Naive B cell (primary cell): ENCODE results near the gene HNRNPH1. TPM values are rescaled to one million over a fixed set of nuclear protein-coding genes. Genes with fewer than 3 reads are reported as not detected.
"Not testable (repeated sequence)": the region's sequence is repeated elsewhere in the genome, so short reads cannot be mapped to it uniquely, and the experiment has no call there.

Source experiments
- ATAC-seq, 2 donors: fragments of 150-1000 bp; cut with Tn5 transposase; 2 replicates each; pipeline ENCODE4 v1.10.0; 2021; ENCODE audit warnings: low read depth in 2 of 2, mild to moderate bottlenecking in 2 of 2, moderate library complexity in 2 of 2
- DNase-seq: peaks from one replicate; pipeline ENCODE4 v3.0.0; 2022
- H3K27ac Mint-ChIP-seq, 6 donors: one replicate each; pipeline ENCODE4 v1.8.0; 2020 to 2022; ENCODE audit warnings: mild to moderate bottlenecking in 6 of 6, mixed read lengths in 6 of 6, moderate library complexity in 5 of 6, inconsistent platforms in 2 of 6
- H3K27me3 Mint-ChIP-seq, 3 donors: one replicate each; pipeline ENCODE4 v1.8.0; 2021 to 2022; ENCODE audit warnings: mixed read lengths in 3 of 3, mild to moderate bottlenecking in 1 of 3
- H3K36me3 Mint-ChIP-seq, 2 donors: one replicate each; pipeline ENCODE4 v1.8.0; 2020 to 2022; ENCODE audit warnings: mixed read lengths in 2 of 2, inconsistent platforms in 1 of 2, mild to moderate bottlenecking in 1 of 2
- H3K4me1 Mint-ChIP-seq, 3 donors: one replicate each; pipeline ENCODE4 v1.8.0; 2020 to 2022; ENCODE audit warnings: mixed read lengths in 3 of 3, inconsistent platforms in 1 of 3, mild to moderate bottlenecking in 1 of 3, moderate library complexity in 1 of 3
- H3K4me3 Mint-ChIP-seq, 8 donors: one replicate each; pipeline ENCODE4 v1.8.0; 2020 to 2022; ENCODE audit warnings: mild to moderate bottlenecking in 8 of 8, mixed read lengths in 8 of 8, moderate library complexity in 8 of 8, inconsistent platforms in 2 of 8
- H3K9me3 Mint-ChIP-seq, 7 donors: one replicate each; pipeline ENCODE4 v1.8.0; 2020 to 2022; ENCODE audit warnings: mixed read lengths in 7 of 7, mild to moderate bottlenecking in 5 of 7, inconsistent platforms in 2 of 7, moderate library complexity in 1 of 7
- polyA plus RNA-seq, 6 donors: library from polyadenylated mRNA; unstranded; fragments of 300-500 nt; fragmentation: Illumina TruSeq; gene quantifications; one replicate each; pipeline ENCODE4 v1.2.3, GENCODE V29; 2021; ENCODE audit warnings: low read depth in 6 of 6

Gene HNRNPH1
- polyA plus RNA-seq, 6 donors from 2014 or later, result 21.4 to 139 (median 111) TPM

GRCh38 chr5:179642626-179643025 lies 19.2 kb upstream of the HNRNPH1 start:
- not testable (repeated sequence) for H3K4me1 Mint-ChIP-seq, ATAC-seq, H3K36me3 Mint-ChIP-seq, H3K27ac Mint-ChIP-seq, H3K9me3 Mint-ChIP-seq, H3K4me3 Mint-ChIP-seq, DNase-seq
- H3K27me3 Mint-ChIP-seq, result peaks cover 0 to 16% (median 10%) of the 10 kb centered on the region in 3 donors

GRCh38 chr5:179641745-179642144 lies 18.3 kb upstream of the HNRNPH1 start:
- H3K4me1 Mint-ChIP-seq, H3K9me3 Mint-ChIP-seq, ATAC-seq, H3K27ac Mint-ChIP-seq, H3K4me3 Mint-ChIP-seq, DNase-seq, H3K36me3 Mint-ChIP-seq: not testable (repeated sequence)
- H3K27me3 Mint-ChIP-seq, result peaks cover 0 to 16% (median 10%) of the 10 kb centered on the region in 3 donors

GRCh38 chr5:179639296-179639695 lies 15.8 kb upstream of the HNRNPH1 start:
- not testable (repeated sequence) for H3K9me3 Mint-ChIP-seq, DNase-seq, H3K4me1 Mint-ChIP-seq, H3K36me3 Mint-ChIP-seq, H3K27ac Mint-ChIP-seq, H3K4me3 Mint-ChIP-seq, ATAC-seq, H3K27me3 Mint-ChIP-seq

GRCh38 chr5:179634370-179635172 lies 11.1 kb upstream of the HNRNPH1 start:
- H3K4me3 Mint-ChIP-seq, H3K36me3 Mint-ChIP-seq, H3K4me1 Mint-ChIP-seq, DNase-seq, H3K27me3 Mint-ChIP-seq, H3K9me3 Mint-ChIP-seq, H3K27ac Mint-ChIP-seq: not testable (repeated sequence)
- peak; percentile 95 to 96 for ATAC-seq

GRCh38 chr5:179633501-179634369 lies 10.3 kb upstream of the HNRNPH1 start:
- ATAC-seq, result peak; percentile 70 to 73
- H3K4me3 Mint-ChIP-seq, H3K4me1 Mint-ChIP-seq, DNase-seq, H3K27ac Mint-ChIP-seq, H3K36me3 Mint-ChIP-seq, H3K9me3 Mint-ChIP-seq, H3K27me3 Mint-ChIP-seq: not testable (repeated sequence)

- ATAC-seq, result no peak
Observed at GRCh38 chr5:179624841-179625271, 1.4 kb upstream of the HNRNPH1 start.

GRCh38 chr5:179623906-179624741 lies 653 bp upstream of the HNRNPH1 start:
- no peaks in the 10 kb centered on the region for H3K27me3 Mint-ChIP-seq
- H3K9me3 Mint-ChIP-seq, result no peaks in the 10 kb centered on the region
- peaks cover 33 to 43% (median 35%) of the 10 kb centered on the region in 3 donors for H3K4me1 Mint-ChIP-seq
- ATAC-seq, result peak; percentile 6
- peak overlapping the region; percentile 99 to 100 (median 99) for H3K27ac Mint-ChIP-seq
- peak overlapping the region; percentile 96 to 98 (median 98) for H3K4me3 Mint-ChIP-seq
- H3K36me3 Mint-ChIP-seq, result peaks cover 24 to 27% of the 10 kb centered on the region in 2 donors
- no peak for DNase-seq

More at GRCh38 chr5:179624841-179625271, 1.4 kb upstream of the HNRNPH1 start:
- Mint-ChIP-seq H3K27me3 (no peaks in the 10 kb centered on the region), H3K9me3 (no peaks in the 10 kb centered on the region), H3K4me3 (peak overlapping the region; percentile 12 to 98 (median 97)), H3K27ac (peak overlapping the region; percentile 15 to 100 (median 64)), H3K4me1 (peaks cover 28 to 38% (median 32%) of the 10 kb centered on the region in 3 donors), H3K36me3 (peaks cover 20 to 22% of the 10 kb centered on the region in 2 donors)
- DNase-seq, result no peak

GRCh38 chr5:179621551-179622214 lies 1.8 kb downstream of the HNRNPH1 start:
- H3K9me3 Mint-ChIP-seq, result no peaks in the 10 kb centered on the region
- ATAC-seq (no peak), DNase-seq (no peak)
- H3K36me3 Mint-ChIP-seq, result peaks cover 44 to 45% of the 10 kb centered on the region in 2 donors
- peaks cover 46 to 58% (median 57%) of the 10 kb centered on the region in 3 donors for H3K4me1 Mint-ChIP-seq
- peak overlapping the region; percentile 89 to 99 (median 98) for H3K27ac Mint-ChIP-seq
- no peaks in the 10 kb centered on the region for H3K27me3 Mint-ChIP-seq
- H3K4me3 Mint-ChIP-seq, result peak overlapping the region; percentile 93 to 98 (median 97)

GRCh38 chr5:179620703-179621350 lies 2.6 kb downstream of the HNRNPH1 start:
- no peak for ATAC-seq
- Mint-ChIP-seq H3K36me3 (peaks cover 51 to 53% of the 10 kb centered on the region in 2 donors), H3K27ac (peak overlapping the region; percentile 75 to 99 (median 98)), H3K4me1 (peaks cover 51 to 62% (median 61%) of the 10 kb centered on the region in 3 donors), H3K27me3 (no peaks in the 10 kb centered on the region), H3K4me3 (peak overlapping the region; percentile 93 to 98 (median 97)), H3K9me3 (no peaks in the 10 kb centered on the region)
- DNase-seq, result no peak

- no peak for DNase-seq
- ATAC-seq, result no peak
- Mint-ChIP-seq H3K4me3 (peak overlapping the region; percentile 31 to 98 (median 96)), H3K36me3 (peaks cover 53 to 54% of the 10 kb centered on the region in 2 donors), H3K4me1 (peaks cover 53 to 66% (median 61%) of the 10 kb centered on the region in 3 donors), H3K9me3 (no peaks in the 10 kb centered on the region), H3K27me3 (no peaks in the 10 kb centered on the region), H3K27ac (peak overlapping the region in 4 of 6 donors; percentile 46 to 99 (median 76))
Observed at GRCh38 chr5:179620293-179620692, 3.2 kb downstream of the HNRNPH1 start.

- ATAC-seq (no peak), DNase-seq (no peak)
- Mint-ChIP-seq H3K4me1 (peaks cover 53 to 65% (median 58%) of the 10 kb centered on the region in 3 donors), H3K4me3 (peak overlapping the region in 5 of 8 donors; percentile 22 to 98 (median 97)), H3K27ac (peak overlapping the region in 1 of 6 donors; percentile 99), H3K27me3 (no peaks in the 10 kb centered on the region), H3K36me3 (peaks cover 54 to 58% of the 10 kb centered on the region in 2 donors), H3K9me3 (no peaks in the 10 kb centered on the region)
Observed at GRCh38 chr5:179619776-179620175, 3.7 kb downstream of the HNRNPH1 start.
